Uterus (tissue), 4 donors: ENCODE measurements around the gene CCND1. TPM values are rescaled to one million over a fixed set of nuclear protein-coding genes. Genes with fewer than 3 reads are reported as not detected.

ENCODE experiments used
- DNase-seq, 2 donors: peaks; one replicate each; pipeline ENCODE4 v3.0.0-alpha.2; 2019 to 2020
- H3K27ac ChIP-seq, 2 donors: fragments of 200-600 bp; sonication (generic); 1 replicate in 1 of 2; 2 replicates in 1 of 2; pipeline ENCODE4 v1.5.1; 2016 to 2018
- H3K27me3 ChIP-seq, 2 donors: fragments of 200-600 bp; sonication (generic); one replicate each; pipeline ENCODE4 v1.5.1; 2018 to 2019; ENCODE audit warnings: control low read depth in 1 of 2
- H3K36me3 ChIP-seq, 2 donors: fragments of 200-600 bp; sonication (generic); one replicate each; pipeline ENCODE4 v1.5.1; 2019; ENCODE audit warnings: control low read depth in 1 of 2
- H3K4me1 ChIP-seq, 2 donors: fragments of 200-600 bp; sonication (generic); one replicate each; pipeline ENCODE4 v1.5.1; 2018 to 2019; ENCODE audit warnings: control low read depth in 1 of 2
- H3K4me3 ChIP-seq, 2 donors: fragments of 200-600 bp; sonication (generic); 1 replicate in 1 of 2; 2 replicates in 1 of 2; pipeline ENCODE4 v1.5.1; 2018 to 2019; ENCODE audit warnings: mild to moderate bottlenecking in 1 of 2
- H3K9me3 ChIP-seq, 2 donors: fragments of 200-600 bp; sonication (generic); one replicate each; pipeline ENCODE4 v1.5.1; 2019; ENCODE audit warnings: control low read depth in 1 of 2
- CTCF ChIP-seq, 4 experiments: fragments of 200-600 bp in 2 of 4; fragments of 450-650 bp in 2 of 4; sonication (generic) in 2 of 4; IDR thresholded peaks; one replicate each; pipeline ENCODE4 v1.5.1; 2016 to 2019; ENCODE audit warnings: antibody characterized with exemption in 4 of 4, mild to moderate bottlenecking in 2 of 4, moderate library complexity in 1 of 4
- POLR2A ChIP-seq, 2 donors: fragments of 450-650 bp; IDR thresholded peaks; one replicate each; pipeline ENCODE4 v1.6.1; 2016; ENCODE audit warnings: antibody characterized with exemption in 2 of 2, mild to moderate bottlenecking in 1 of 2, moderate library complexity in 1 of 2
- intact Hi-C: fragments of 100-400 bp; cut with DNase I; formaldehyde crosslinking; loops from one replicate; pipeline ENCODE4 v1.15.1; 2023; ENCODE audit warnings: low total_unique reads
- total RNA-seq, 4 donors: library from RNA; depleted of rRNA in 3 of 4; stranded (reverse); fragments of >200 nt in 3 of 4; gene quantifications; one replicate each; pipeline versions ENCODE4 v1.1.0 to v1.2.4, GENCODE V29; 2014 to 2023
- donor health status: DM: yes; HTN: yes; CAD: no.

Gene CCND1
- total RNA-seq, 4 donors from 2014 or later = 2.9 to 96.5 (median 20.5) TPM

- no peaks in the 10 kb centered on the region for H3K36me3 ChIP-seq
- intact Hi-C loops = no loop called here
- DNase-seq = no peak
- no peaks in the 10 kb centered on the region for H3K4me1 ChIP-seq
- no peaks in the 10 kb centered on the region for H3K27me3 ChIP-seq
- TF ChIP-seq CTCF (IDR thresholded peaks at IDR 0.05) (no peak), POLR2A (IDR thresholded peaks at IDR 0.05) (no peak)
- H3K4me3 ChIP-seq = no peak overlapping the region
- no peak overlapping the region for H3K27ac ChIP-seq
- no peaks in the 10 kb centered on the region for H3K9me3 ChIP-seq
Measured at GRCh38 chr11:69659591-69659990, 18.6 kb downstream of the CCND1 start.

- Histone ChIP-seq H3K4me3 (no peak overlapping the region), H3K9me3 (no peaks in the 10 kb centered on the region), H3K4me1 (no peaks in the 10 kb centered on the region), H3K27ac (no peak overlapping the region), H3K27me3 (no peaks in the 10 kb centered on the region), H3K36me3 (no peaks in the 10 kb centered on the region)
- DNase-seq = no peak
- TF ChIP-seq CTCF (IDR thresholded peaks at IDR 0.05) (no peak), POLR2A (IDR thresholded peaks at IDR 0.05) (no peak)
- intact Hi-C loops = loop anchor here (10.0 kb wide), 1 partner anchor 755 kb away; the partner anchor contains the start of genes IGHMBP2 and MRPL21
Measured at GRCh38 chr11:69660001-69660500, 19.1 kb downstream of the CCND1 start.

- Histone ChIP-seq H3K27me3 (no peaks in the 10 kb centered on the region), H3K9me3 (no peaks in the 10 kb centered on the region), H3K4me3 (no peak overlapping the region), H3K27ac (no peak overlapping the region), H3K4me1 (no peaks in the 10 kb centered on the region), H3K36me3 (no peaks in the 10 kb centered on the region)
- no peak for DNase-seq
- intact Hi-C loops = loop anchor here (10.0 kb wide), 1 partner anchor 757 kb away; the partner anchor contains the start of genes IGHMBP2 and MRPL21
- TF ChIP-seq CTCF (IDR thresholded peaks at IDR 0.05) (no peak), POLR2A (IDR thresholded peaks at IDR 0.05) (no peak)
Measured at GRCh38 chr11:69661413-69661715, 20.4 kb downstream of the CCND1 start.

GRCh38 chr11:69662021-69662698 is 21.2 kb downstream of the CCND1 start:
- intact Hi-C loops = loop anchor here (10.0 kb wide), 1 partner anchor 757 kb away; the partner anchor contains the start of genes IGHMBP2 and MRPL21
- H3K27ac ChIP-seq = no peak overlapping the region
- TF ChIP-seq POLR2A (IDR thresholded peaks at IDR 0.05) (no peak), CTCF (IDR thresholded peaks at IDR 0.05) (no peak)
- H3K4me1 ChIP-seq = no peaks in the 10 kb centered on the region
- no peak for DNase-seq
- H3K27me3 ChIP-seq = no peaks in the 10 kb centered on the region
- no peaks in the 10 kb centered on the region for H3K9me3 ChIP-seq
- no peak overlapping the region for H3K4me3 ChIP-seq
- no peaks in the 10 kb centered on the region for H3K36me3 ChIP-seq

GRCh38 chr11:69662806-69663205 is 21.9 kb downstream of the CCND1 start:
- intact Hi-C loops = loop anchor here (10.0 kb wide), 1 partner anchor 758 kb away; the partner anchor contains the start of genes IGHMBP2 and MRPL21
- Histone ChIP-seq H3K27ac (no peak overlapping the region), H3K36me3 (no peaks in the 10 kb centered on the region), H3K27me3 (no peaks in the 10 kb centered on the region), H3K9me3 (no peaks in the 10 kb centered on the region), H3K4me3 (no peak overlapping the region), H3K4me1 (no peaks in the 10 kb centered on the region)
- no peak for TF ChIP-seq CTCF (IDR thresholded peaks at IDR 0.05)
- no peak for TF ChIP-seq POLR2A (IDR thresholded peaks at IDR 0.05)
- no peak for DNase-seq
